Measurements from ENCODE around the gene C1orf116. TPM values are rescaled to one million over a fixed set of nuclear protein-coding genes. Genes with fewer than 3 reads are reported as not detected.
A peak's percentile ranks its signal among the peaks of the same experiment; 100 is the strongest.

The C1orf116 gene
- total RNA-seq, 1 experiment from 2014 or later = 124 TPM

- Mint-ChIP-seq H3K4me1 (ENCODE audit: low read depth, unreplicated experiment) (peaks cover 99% of the 10 kb centered on the region), H3K27me3 (ENCODE audit: unreplicated experiment) (no peaks in the 10 kb centered on the region), H3K9me3 (ENCODE audit: low read depth, unreplicated experiment) (no peaks in the 10 kb centered on the region), H3K36me3 (ENCODE audit: insufficient read depth, unreplicated experiment) (peaks cover 99% of the 10 kb centered on the region), H3K4me3 (ENCODE audit: low read depth, unreplicated experiment) (peak overlapping the region; percentile 92), H3K27ac (ENCODE audit: unreplicated experiment) (peak overlapping the region; percentile 98)
- no peak for DNase-seq
- intact Hi-C loops (cut with micrococcal nuclease; ENCODE audit: unreplicated experiment) = loop anchor here (10.0 kb wide), 1 partner anchor 300 kb away; the partner anchor contains the start of gene CD55
- CTCF ChIA-PET = interaction anchor here (0.5 to 3.1 kb wide), 7 partner anchors 9 to 112 kb away, joined by 3 to 18 read pairs (median 4); partner anchors contain the start of genes C1orf116 and YOD1
- TF ChIP-seq CTCF (IDR thresholded peaks at IDR 0.05; ENCODE audit: unreplicated experiment) = no peak
- BruUV-seq (replicated peaks) = no TSS peak
Measured at GRCh38 chr1:207024202-207025145, 8.1 kb downstream of the C1orf116 start.

DNA sequence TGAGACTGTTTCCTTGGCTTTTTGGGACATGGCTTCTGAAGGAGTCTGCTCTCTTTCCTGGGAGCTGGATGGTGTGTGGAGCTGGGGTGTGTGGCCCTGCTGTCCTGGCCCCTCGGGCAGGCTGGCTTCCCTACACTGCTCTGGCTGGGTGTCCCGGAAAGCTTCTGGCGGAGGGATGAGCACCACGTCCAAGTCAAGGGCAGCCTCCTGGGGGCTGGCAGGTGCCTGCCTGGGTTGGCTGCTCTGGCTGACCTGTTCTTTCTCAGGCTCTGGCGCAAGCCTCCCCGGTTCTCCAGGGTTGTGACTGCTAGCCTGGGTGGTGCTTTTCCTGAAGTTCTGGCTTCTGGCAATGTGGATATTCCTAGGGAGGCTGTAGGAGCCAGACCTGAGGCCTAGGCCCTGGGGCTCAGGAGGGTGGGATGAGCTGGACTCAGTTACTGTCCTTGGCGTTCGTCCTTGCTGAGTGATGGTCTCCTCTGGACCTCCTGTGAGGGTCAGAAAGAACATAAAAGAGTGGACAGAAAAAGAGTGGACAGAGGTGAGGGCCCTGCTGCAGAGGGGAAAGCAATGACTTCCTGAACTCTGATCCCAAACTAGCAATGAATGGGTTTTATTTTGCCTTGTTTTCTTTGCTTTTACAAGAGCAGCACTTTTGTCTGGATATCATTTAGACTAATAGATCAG is 9.4 kb downstream of the C1orf116 start:
- Mint-ChIP-seq H3K36me3 (ENCODE audit: insufficient read depth, unreplicated experiment) (peaks cover 100% of the 10 kb centered on the region), H3K27me3 (ENCODE audit: unreplicated experiment) (no peaks in the 10 kb centered on the region), H3K27ac (ENCODE audit: unreplicated experiment) (peak overlapping the region; percentile 98), H3K9me3 (ENCODE audit: low read depth, unreplicated experiment) (no peaks in the 10 kb centered on the region), H3K4me1 (ENCODE audit: low read depth, unreplicated experiment) (peaks cover 99% of the 10 kb centered on the region), H3K4me3 (ENCODE audit: low read depth, unreplicated experiment) (no peak overlapping the region)
- intact Hi-C loops (cut with micrococcal nuclease; ENCODE audit: unreplicated experiment) = loop anchor here (10.0 kb wide), 1 partner anchor 302 kb away; the partner anchor contains the start of gene CD55
- CTCF ChIA-PET = interaction anchor here (1.6 to 4.2 kb wide), 6 partner anchors 10 to 41 kb away, joined by 3 to 27 read pairs (median 17); partner anchors contain the start of gene C1orf116
- BruUV-seq (replicated peaks) = no TSS peak
- TF ChIP-seq CTCF (IDR thresholded peaks at IDR 0.05; ENCODE audit: unreplicated experiment) = no peak
- DNase-seq = no peak

DNA sequence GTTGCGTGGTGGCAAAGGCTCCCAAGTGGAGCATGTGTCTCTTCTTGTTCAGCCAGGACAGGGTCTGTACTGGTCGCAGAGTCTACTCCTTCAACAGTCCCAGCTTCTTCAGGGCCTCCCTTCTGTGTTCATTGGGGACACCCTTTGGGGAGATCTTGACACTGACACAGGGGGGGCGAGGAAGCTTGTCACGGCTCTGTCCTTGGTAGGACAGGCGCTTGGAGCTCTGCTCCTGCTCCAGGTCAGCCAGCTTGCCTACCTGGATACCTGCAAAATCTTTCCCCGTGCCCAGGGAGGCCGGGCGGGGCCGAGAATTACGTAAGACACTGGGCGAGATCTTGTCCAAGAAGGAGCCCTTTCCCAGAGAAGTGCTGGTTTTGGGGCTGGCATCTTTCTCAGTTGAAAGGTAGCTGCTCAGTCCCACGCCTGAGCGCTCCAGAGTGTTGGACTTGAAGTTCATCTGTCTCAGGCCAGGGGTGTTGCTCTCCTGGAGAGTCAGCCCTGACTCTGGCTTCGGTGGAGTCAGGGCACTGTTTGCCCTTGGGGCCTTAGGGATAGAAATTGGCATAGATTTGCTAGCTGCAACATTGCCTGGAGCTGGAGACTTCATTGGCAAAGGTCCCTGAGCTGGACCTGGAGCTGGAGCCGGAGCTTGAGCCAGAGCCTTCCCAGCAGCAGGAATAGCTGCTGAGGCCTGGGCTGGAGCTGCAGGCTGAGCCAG is 10.5 kb downstream of the C1orf116 start:
- intact Hi-C loops (cut with micrococcal nuclease; ENCODE audit: unreplicated experiment) = loop anchor here (2.0 to 10.0 kb wide), 2 partner anchors 15 to 303 kb away; partner anchors contain the start of gene CD55
- Mint-ChIP-seq H3K27ac (ENCODE audit: unreplicated experiment) (peak overlapping the region; percentile 98), H3K4me1 (ENCODE audit: low read depth, unreplicated experiment) (peaks cover 97% of the 10 kb centered on the region), H3K9me3 (ENCODE audit: low read depth, unreplicated experiment) (no peaks in the 10 kb centered on the region), H3K4me3 (ENCODE audit: low read depth, unreplicated experiment) (peak overlapping the region; percentile 13), H3K36me3 (ENCODE audit: insufficient read depth, unreplicated experiment) (peaks cover 90% of the 10 kb centered on the region), H3K27me3 (ENCODE audit: unreplicated experiment) (no peaks in the 10 kb centered on the region)
- no peak for TF ChIP-seq CTCF (IDR thresholded peaks at IDR 0.05; ENCODE audit: unreplicated experiment)
- no TSS peak for BruUV-seq (replicated peaks)
- no peak for DNase-seq
- CTCF ChIA-PET = interaction anchor here (0.9 to 4.7 kb wide), 16 partner anchors 8 to 110 kb away, joined by 3 to 27 read pairs (median 8); partner anchors contain the start of genes C1orf116 and PFKFB2

All from Calu3 (cell line).